K562 (cell line): ENCODE measurements around the gene GRIK1. TPM values are rescaled to one million over a fixed set of nuclear protein-coding genes. Genes with fewer than 3 reads are reported as not detected.
A peak's percentile ranks its signal among the peaks of the same experiment; 100 is the strongest.

Source experiments
- ATAC-seq: fragments of 200-7000 bp; cut with Tn5 transposase; 3 replicates; pipeline ENCODE4 v1.9.1; 2020; ENCODE audit warnings: moderate library complexity
- BruUV-seq: library from RNA; stranded (reverse); fragments of 400-500 nt; replicated peaks from 2 replicates; lab custom pipeline; 2021; lab: Mats Ljungman, UMichigan
- CTCF ChIA-PET: fragments of 300-600 bp; formaldehyde crosslinking; extraction: SDS; loops from one replicate; lab custom pipeline; 2021; ENCODE audit warnings: low intra/inter-chr PET ratio; lab: Yijun Ruan, JAX
- POLR2A ChIA-PET: fragments of 300-600, 350-650 bp; sonication (Branson Sonifier 250); formaldehyde crosslinking; extraction: SDS; loops from one replicate; lab custom pipeline; 2021; ENCODE audit warnings: antibody characterized with exemption, inconsistent platforms; lab: Yijun Ruan, JAX
- DNase-seq, 4 experiments: peaks; one replicate each; pipeline versions ENCODE4 v3.0.0 to v3.0.0-alpha.2; 2011 to 2018; ENCODE audit warnings: low spot score in 3 of 4, mixed read lengths in 3 of 4; ENCODE audit errors: extremely low read depth in 1 of 4
- FAIRE-seq: peaks from 2 replicates; lab custom pipeline; 2011; peaks lifted over from hg19 to GRCh38; lab: Jason Lieb, UNC
- H2AFZ ChIP-seq: 2 replicates; pipeline ENCODE4 v1.6.0; 2011; ENCODE audit warnings: low read depth, low read length, control low read depth, inconsistent platforms
- H3K27ac ChIP-seq: fragments of 200-600 bp; 3 replicates; pipeline ENCODE4 v1.8.0; 2011; ENCODE audit warnings: low read depth, mild to moderate bottlenecking, control low read depth, inconsistent platforms, low read length, moderate library complexity, mixed read lengths; ENCODE audit errors: extremely low read depth
- H3K27me3 ChIP-seq, 2 experiments: fragments of 300-600 bp in 1 of 2; 2 replicates in 1 of 2; 3 replicates in 1 of 2; pipeline versions ENCODE4 v1.6.0 to v1.8.0; 2011; ENCODE audit warnings: inconsistent platforms in 2 of 2, low read length in 2 of 2, mild to moderate bottlenecking in 1 of 2, mixed read lengths in 1 of 2, moderate library complexity in 1 of 2; ENCODE audit not compliant: control insufficient read depth in 2 of 2, insufficient read depth in 2 of 2
- H3K36me3 ChIP-seq: fragments of 300-600 bp; 3 replicates; pipeline ENCODE4 v1.8.0; 2011; ENCODE audit warnings: mild to moderate bottlenecking, low read length, inconsistent platforms; ENCODE audit not compliant: control insufficient read depth, insufficient read depth
- H3K4me1 ChIP-seq, 2 experiments: fragments of 200-600 bp in 1 of 2; replicated peaks in 1 of 2; 2 replicates in 1 of 2; 3 replicates in 1 of 2; pipeline versions ENCODE4 v1.5.1 to v1.8.0; 2011; ENCODE audit warnings: inconsistent platforms in 2 of 2, low read length in 2 of 2, mild to moderate bottlenecking in 1 of 2, mixed read lengths in 1 of 2, moderate library complexity in 1 of 2; ENCODE audit not compliant: control insufficient read depth in 2 of 2, insufficient read depth in 2 of 2
- H3K4me2 ChIP-seq: 2 replicates; pipeline ENCODE4 v1.6.1; 2011; ENCODE audit warnings: low read length, control low read depth, inconsistent platforms, mixed read lengths; ENCODE audit not compliant: insufficient read depth
- H3K4me3 ChIP-seq: fragments of 200-600 bp; sonication (generic), shearing (Covaris generic); 2 replicates; pipeline ENCODE4 v1.5.1; 2016; ENCODE audit warnings: control low read depth, inconsistent platforms
- H3K79me2 ChIP-seq: fragments of 200-600 bp; 3 replicates; pipeline ENCODE4 v1.8.0; 2011; ENCODE audit warnings: low read length, inconsistent platforms; ENCODE audit not compliant: control insufficient read depth, insufficient read depth
- H3K9ac ChIP-seq, 2 experiments: 2 replicates each; pipeline versions ENCODE4 v1.6.0 to v1.6.1; 2011; ENCODE audit warnings: low read depth in 2 of 2, low read length in 2 of 2, control low read depth in 1 of 2, inconsistent platforms in 1 of 2, mild to moderate bottlenecking in 1 of 2, mixed read lengths in 1 of 2; ENCODE audit not compliant: insufficient read depth in 1 of 2
- H3K9me1 ChIP-seq: one replicate; pipeline ENCODE4 v1.6.0; 2011; ENCODE audit warnings: inconsistent platforms, mild to moderate bottlenecking, low read length, moderate library complexity; ENCODE audit not compliant: control insufficient read depth, insufficient read depth
- H3K9me3 ChIP-seq: replicated peaks from 2 replicates; pipeline ENCODE4 v1.5.1; 2011; ENCODE audit warnings: low read depth, low read length, inconsistent platforms; ENCODE audit not compliant: control insufficient read depth, insufficient read depth
- H4K20me1 ChIP-seq: replicated peaks from 2 replicates; pipeline ENCODE4 v1.6.1; 2011; ENCODE audit warnings: low read length, inconsistent platforms, mixed read lengths; ENCODE audit not compliant: control insufficient read depth, insufficient read depth
- FOXJ3 ChIP-seq: sonication (generic); formaldehyde crosslinking; IDR thresholded peaks from 2 replicates; pipeline ENCODE4 v1.4.0; 2020; ENCODE audit warnings: mild to moderate bottlenecking, missing genetic modification reagents
- HNRNPK ChIP-seq: fragments of 200-400 bp; formaldehyde crosslinking; IDR thresholded peaks from one replicate; pipeline ENCODE4 v1.6.1; 2018; ENCODE audit warnings: mild to moderate bottlenecking, low read depth, low read length; ENCODE audit not compliant: poor library complexity, severe bottlenecking
- MEF2D ChIP-seq: conservative IDR thresholded peaks from 2 replicates; pipeline ENCODE4 v1.6.1; 2016; ENCODE audit warnings: low read depth, missing genetic modification characterization, missing compliant biosample characterization
- PCBP1 ChIP-seq: fragments of 200-400 bp; formaldehyde crosslinking; IDR thresholded peaks from 2 replicates; pipeline ENCODE4 v1.6.1; 2018; ENCODE audit warnings: mild to moderate bottlenecking, low read depth, low read length; ENCODE audit not compliant: poor library complexity, severe bottlenecking
- RAD21 ChIP-seq, 2 experiments: fragments of 250-450 bp in 1 of 2; fragments of 450-650 bp in 1 of 2; sonication (Bioruptor Pico) in 1 of 2; formaldehyde crosslinking in 1 of 2; IDR thresholded peaks in 1 of 2; conservative IDR thresholded peaks in 1 of 2; 2 replicates each; pipeline versions ENCODE4 v1.4.0 to v1.8.0; 2020 to 2022; ENCODE audit warnings: mild to moderate bottlenecking in 2 of 2, moderate library complexity in 1 of 2
- WGBS: fragments of 100-300 bp; shearing (Covaris generic); methylation state at CpG from one replicate; pipeline ENCODE4 v1.1.6; 2016; ENCODE audit warnings: low coverage, mixed read lengths; ENCODE audit not compliant: insufficient coverage; ENCODE audit errors: missing lambda C conversion rate; 5-methylcytosine and 5-hydroxymethylcytosine counted together
- in situ Hi-C: fragments of 300-500 bp; cut with MboI; formaldehyde crosslinking; loops from 4 replicates; pipeline ENCODE4 v1.15.0; 2018; ENCODE audit warnings: inconsistent platforms, mixed read lengths
- intact Hi-C: fragments of 100-400 bp; cut with micrococcal nuclease; formaldehyde crosslinking; loops from 2 replicates; pipeline ENCODE4 v1.14.2; 2022
- polyA plus RNA-seq, 8 experiments: library from polyadenylated mRNA; depleted of rRNA in 4 of 8; stranded (reverse) in 5 of 8; unstranded in 3 of 8; fragments of >200 nt; fragmentation: Nextera tagmentation in 2 of 8; fragmentation: Illumina TruSeq in 1 of 8; extraction: Ambion mirVana in 2 of 8; extraction: Trizol in 1 of 8; gene quantifications; 2 replicates each; pipeline versions ENCODE4 v1.2.1 to v1.2.3, GENCODE V29; 2011 to 2014; ENCODE audit warnings: inconsistent platforms in 1 of 8, missing spikeins in 1 of 8
- total RNA-seq, 7 experiments: library from RNA; depleted of rRNA in 6 of 7; stranded (reverse); fragments of >200 nt in 6 of 7; fragmentation: Illumina TruSeq in 2 of 7; extraction: Trizol in 2 of 7; gene quantifications; 2 replicates each; pipeline versions ENCODE4 v1.2.1 to v1.2.3, GENCODE V29; 2011 to 2021; ENCODE audit warnings: low replicate concordance in 1 of 7

The GRIK1 gene
- total and polyA plus RNA-seq, 9 of the 15 experiments (the other 6 are each of a cell fraction or from before 2014, with no cell fraction given) = 0.17 to 2.8 (median 0.53) TPM

GRCh38 chr21:29710498-29710897, 229.3 kb downstream of the GRIK1 start:
- Histone ChIP-seq H3K4me3 (no peak overlapping the region), H3K36me3 (no peaks in the 10 kb centered on the region), H3K27me3 (no peaks in the 10 kb centered on the region), H4K20me1 (no peaks in the 10 kb centered on the region), H3K4me1 (no peaks in the 10 kb centered on the region), H3K4me2 (no peak overlapping the region), H3K9me3 (no peaks in the 10 kb centered on the region; the same call in 1 of the 2 replicates), H3K79me2 (no peaks in the 10 kb centered on the region), H3K9me1 (no peaks in the 10 kb centered on the region), H3K9ac (no peak overlapping the region), H2AFZ (no peak overlapping the region), H3K27ac (no peak overlapping the region)
- BruUV-seq = no TSS peak
- intact Hi-C loops = no loop called here
- ChIA-PET POLR2A (interaction anchor here (0.6 kb wide), 1 partner anchor 279 kb away, joined by 4 read pairs; no protein-coding TSS in a partner anchor), CTCF (no interaction called here)
- in situ Hi-C loops = no loop called here
- no peak for FAIRE-seq
- ATAC-seq = no peak
- 69% methylated on average over 1 of the region's 3 CpGs for WGBS
- DNase-seq = no peak
- TF ChIP-seq HNRNPK (peak; percentile 64), PCBP1 (peak; percentile 37), FOXJ3 (CRISPR knock-in tag) (no peak)

DNA sequence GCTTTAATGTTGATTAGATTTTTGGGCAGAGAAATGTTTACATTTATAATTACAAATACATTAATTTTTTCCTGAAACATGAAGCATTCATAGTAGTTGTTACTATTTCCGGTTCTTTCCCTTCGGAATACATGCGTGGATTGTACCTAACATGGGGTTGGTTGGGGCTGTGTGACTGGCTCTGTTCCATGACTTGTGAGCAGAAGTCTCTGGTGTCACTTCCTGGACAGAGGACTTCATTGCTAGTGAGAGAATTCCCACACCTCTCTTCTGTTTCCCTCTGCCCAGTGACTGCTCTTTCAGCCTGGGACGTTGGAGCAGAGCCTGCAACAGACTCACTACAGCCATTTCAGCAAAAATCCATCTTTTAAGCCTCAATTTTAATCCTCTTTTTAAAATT, 231.4 kb downstream of the GRIK1 start:
- WGBS = 69% methylated on average over 4 of the region's 4 CpGs
- ATAC-seq (0 out of 3 replicates have a peak, but pooled peaks have one; percentile 41), FAIRE-seq (no peak), DNase-seq (no peak)
- no peak overlapping the region for H3K4me3 ChIP-seq
- no peak overlapping the region for H3K27ac ChIP-seq
- H4K20me1 ChIP-seq = no peaks in the 10 kb centered on the region
- H3K27me3 ChIP-seq = no peaks in the 10 kb centered on the region
- in situ Hi-C loops = no loop called here
- no peak overlapping the region for H3K9ac ChIP-seq
- TF ChIP-seq MEF2D = no peak
- 0 out of 4 replicates have a peak, but pooled peaks of 1 of the 2 experiments have one; percentile 3 for TF ChIP-seq RAD21 (CRISPR knock-in tag; conservative IDR thresholded peaks at IDR 0.05 in 1 of 2, IDR thresholded peaks at IDR 0.05 in 1 of 2)
- TF ChIP-seq HNRNPK = no peak
- H3K4me1 ChIP-seq = no peaks in the 10 kb centered on the region
- no peaks in the 10 kb centered on the region for H3K79me2 ChIP-seq
- H3K9me1 ChIP-seq = no peaks in the 10 kb centered on the region
- ChIA-PET POLR2A (no interaction called here), CTCF (interaction anchor here (0.7 kb wide), 1 partner anchor 489 kb away, joined by 3 read pairs; no protein-coding TSS in a partner anchor)
- H3K4me2 ChIP-seq = no peak overlapping the region
- H2AFZ ChIP-seq = peak overlapping the region; percentile 30; the same call in 1 of the 2 replicates
- H3K9me3 ChIP-seq = no peaks in the 10 kb centered on the region; the same call in 1 of the 2 replicates
- H3K36me3 ChIP-seq = no peaks in the 10 kb centered on the region
- BruUV-seq = no TSS peak
- intact Hi-C loops = no loop called here
